Measurements from ENCODE around the gene CELSR1.

- TF ChIP-seq CTCF (IDR thresholded peaks at IDR 0.05) (no peak), EZH2 (IDR thresholded peaks at IDR 0.05; ENCODE audit: borderline replicate concordance, insufficient read depth, low read depth, low read length, poor library complexity, severe bottlenecking) (no peak)
These were observed 11.8 kb downstream of the CELSR1 start for GRCh38 chr22:46525389-46526243.
